HepG2 (cell line): ENCODE data around the gene MYO15A. TPM values are rescaled to one million over a fixed set of nuclear protein-coding genes. Genes with fewer than 3 reads are reported as not detected.

ENCODE experiments used
- DNMT1 ChIP-seq: sonication (generic); formaldehyde crosslinking; IDR thresholded peaks from 2 replicates; pipeline ENCODE4 v1.5.1; 2020; ENCODE audit warnings: mild to moderate bottlenecking, missing genetic modification reagents
- EZH2 ChIP-seq: conservative IDR thresholded peaks from 2 replicates; pipeline ENCODE4 v1.6.1; 2012; ENCODE audit warnings: mild to moderate bottlenecking, low read depth, low read length, moderate library complexity
- HOXA9 ChIP-seq: sonication (generic); formaldehyde crosslinking; IDR thresholded peaks from 2 replicates; pipeline ENCODE4 v1.8.1; 2022; ENCODE audit warnings: missing genetic modification reagents, mild to moderate bottlenecking, moderate library complexity, borderline replicate concordance
- HOXD1 ChIP-seq: sonication (generic); formaldehyde crosslinking; IDR thresholded peaks from 2 replicates; pipeline ENCODE4 v1.5.0; 2020; ENCODE audit warnings: missing genetic modification reagents
- KAT7 ChIP-seq: IDR thresholded peaks from 2 replicates; pipeline ENCODE4 v1.6.1; 2018; ENCODE audit warnings: borderline replicate concordance, missing compliant biosample characterization
- NAIF1 ChIP-seq: sonication (generic); formaldehyde crosslinking; IDR thresholded peaks from 2 replicates; pipeline ENCODE4 v1.5.0; 2020; ENCODE audit warnings: mild to moderate bottlenecking, missing genetic modification reagents, borderline replicate concordance
- NBN ChIP-seq: fragments of 450-650 bp; conservative IDR thresholded peaks from 2 replicates; pipeline ENCODE4 v1.6.1; 2017
- PLRG1 ChIP-seq: fragments of 450-650 bp; conservative IDR thresholded peaks from 2 replicates; pipeline ENCODE4 v1.6.1; 2016
- POLR2G ChIP-seq: fragments of 200-400 bp; formaldehyde crosslinking; IDR thresholded peaks from 2 replicates; pipeline ENCODE4 v1.6.1; 2018; ENCODE audit warnings: mild to moderate bottlenecking, low read depth, low read length, moderate library complexity
- RBM39 ChIP-seq: fragments of 200-400 bp; formaldehyde crosslinking; IDR thresholded peaks from one replicate; pipeline ENCODE4 v1.6.1; 2018; ENCODE audit warnings: antibody characterized with exemption, mild to moderate bottlenecking, low read depth, low read length; ENCODE audit not compliant: poor library complexity, severe bottlenecking
- RELA ChIP-seq: sonication (generic); formaldehyde crosslinking; IDR thresholded peaks from 2 replicates; pipeline ENCODE4 v1.4.0; 2020; ENCODE audit warnings: missing genetic modification reagents
- SRSF1 ChIP-seq: fragments of 200-400 bp; formaldehyde crosslinking; optimal IDR thresholded peaks from 2 replicates; pipeline ENCODE3; 2017; ENCODE audit warnings: mild to moderate bottlenecking, low read depth, low read length, moderate library complexity
- TEAD2 ChIP-seq: sonication (generic); formaldehyde crosslinking; IDR thresholded peaks from 2 replicates; pipeline ENCODE4 v1.9.0; 2021; ENCODE audit warnings: missing genetic modification reagents
- TRIM24 ChIP-seq: sonication (generic); formaldehyde crosslinking; IDR thresholded peaks from 2 replicates; pipeline ENCODE4 v1.8.0; 2022; ENCODE audit warnings: mild to moderate bottlenecking, missing genetic modification reagents
- ZNF263 ChIP-seq: sonication (generic); formaldehyde crosslinking; IDR thresholded peaks from 2 replicates; pipeline ENCODE4 v1.4.0; 2020; ENCODE audit warnings: missing genetic modification reagents
- ZNF264 ChIP-seq: sonication (generic); formaldehyde crosslinking; IDR thresholded peaks from 2 replicates; pipeline ENCODE4 v1.4.0; 2020; ENCODE audit warnings: missing genetic modification reagents
- ZNF292 ChIP-seq: sonication (generic); formaldehyde crosslinking; IDR thresholded peaks from 2 replicates; pipeline ENCODE4 v1.8.1; 2022; ENCODE audit warnings: mild to moderate bottlenecking, low read depth, missing genetic modification reagents, borderline replicate concordance
- ZNF598 ChIP-seq: sonication (generic); formaldehyde crosslinking; IDR thresholded peaks from 2 replicates; pipeline ENCODE4 v1.5.1; 2020; ENCODE audit warnings: mild to moderate bottlenecking, missing genetic modification reagents, borderline replicate concordance
- ZNF619 ChIP-seq: sonication (generic); formaldehyde crosslinking; IDR thresholded peaks from 2 replicates; pipeline ENCODE4 v1.4.0; 2020; ENCODE audit warnings: mild to moderate bottlenecking, missing genetic modification reagents
- ZNF720 ChIP-seq: sonication (generic); formaldehyde crosslinking; IDR thresholded peaks from 2 replicates; pipeline ENCODE4 v1.4.0; 2020; ENCODE audit warnings: missing genetic modification reagents
- ZNF839 ChIP-seq: sonication (generic); formaldehyde crosslinking; IDR thresholded peaks from 2 replicates; pipeline ENCODE4 v1.4.0; 2020; ENCODE audit warnings: missing genetic modification reagents, mild to moderate bottlenecking, borderline replicate concordance
- ZNF878 ChIP-seq: sonication (generic); formaldehyde crosslinking; IDR thresholded peaks from 2 replicates; pipeline ENCODE4 v1.8.1; 2023; ENCODE audit warnings: mild to moderate bottlenecking, missing genetic modification reagents, moderate library complexity
- polyA plus RNA-seq, 8 experiments: library from polyadenylated mRNA; depleted of rRNA in 3 of 8; stranded (reverse) in 7 of 8; unstranded in 1 of 8; fragments of >200 nt; fragmentation: Illumina TruSeq in 4 of 8; extraction: Trizol in 4 of 8; gene quantifications; 2 replicates each; pipeline versions ENCODE4 v1.2.1 to v1.2.3, GENCODE V29; 2011 to 2016; ENCODE audit warnings: low read depth in 4 of 8, missing spikeins in 1 of 8, mixed read lengths in 1 of 8; ENCODE audit not compliant: insufficient read depth in 1 of 8
- total RNA-seq, 5 experiments: library from RNA; depleted of rRNA; stranded (reverse); fragments of >200 nt; fragmentation: Illumina TruSeq; extraction: Trizol; gene quantifications; 2 replicates each; pipeline ENCODE4 v1.2.3, GENCODE V29; 2016; ENCODE audit warnings: low read depth in 1 of 5
- TF ChIP-seq, protein P1 (sequence below): sonication (generic); formaldehyde crosslinking; IDR thresholded peaks from 2 replicates; pipeline ENCODE4 v1.8.1; 2023; ENCODE audit warnings: mild to moderate bottlenecking, inconsistent platforms, moderate library complexity, missing genetic modification reagents, borderline replicate concordance
- TF ChIP-seq, protein P2 (sequence below): sonication (generic); formaldehyde crosslinking; IDR thresholded peaks from 2 replicates; pipeline ENCODE4 v1.4.0; 2020; ENCODE audit warnings: missing genetic modification reagents
- TF ChIP-seq, protein P3 (sequence below): sonication (generic); formaldehyde crosslinking; IDR thresholded peaks from 2 replicates; pipeline ENCODE4 v1.4.0; 2020; ENCODE audit warnings: missing genetic modification reagents
- TF ChIP-seq, protein P4 (sequence below): sonication (generic); formaldehyde crosslinking; IDR thresholded peaks from 2 replicates; pipeline ENCODE4 v1.5.0; 2020; ENCODE audit warnings: missing genetic modification reagents

The MYO15A gene
- total and polyA plus RNA-seq, 2 of the 13 experiments (the other 11 are each of a cell fraction or from before 2014, with no cell fraction given), result 0.07 to 0.20 TPM

DNA sequence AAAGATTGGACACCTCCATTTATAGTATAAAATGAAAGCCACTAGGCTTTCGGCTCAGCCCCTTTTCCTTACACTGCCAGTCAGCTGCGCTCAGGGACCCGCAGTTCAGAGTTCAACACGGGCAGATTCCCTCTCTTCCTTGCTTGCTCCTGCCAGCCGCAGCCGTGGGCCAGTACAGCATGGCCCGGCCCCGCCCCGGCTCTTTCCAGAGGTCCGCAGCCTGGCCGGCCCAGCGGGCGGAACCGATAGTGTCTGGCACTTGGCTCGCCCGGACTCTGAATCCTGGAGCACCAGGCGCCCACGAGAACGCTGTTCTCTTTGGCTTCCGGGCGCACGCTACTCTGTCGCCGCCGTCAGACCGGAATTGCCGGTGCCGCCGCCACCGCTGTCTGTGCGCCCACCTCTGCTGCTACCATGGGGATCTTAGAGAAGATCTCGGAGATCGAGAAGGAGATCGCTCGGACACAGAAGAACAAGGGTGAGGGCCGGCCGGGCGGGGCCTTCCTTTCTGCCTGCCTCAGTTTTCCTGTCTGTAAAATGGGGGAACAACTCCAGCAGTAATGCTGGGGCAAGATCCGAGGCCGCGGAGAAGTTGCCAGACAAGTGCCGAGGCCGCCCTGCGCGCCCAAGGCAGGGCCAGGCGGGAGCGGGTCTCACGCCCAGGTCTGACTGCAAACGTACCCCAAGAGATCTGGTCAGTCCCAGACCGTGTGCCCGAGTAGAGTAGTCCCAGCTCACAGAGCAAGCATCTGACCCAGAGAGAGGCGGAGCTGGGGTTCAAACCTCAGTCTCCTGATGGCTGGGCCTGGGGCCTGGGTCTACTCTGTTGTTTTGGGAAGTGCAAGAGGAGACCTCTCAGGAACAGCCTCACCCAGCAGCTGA is 20.7 kb upstream of the MYO15A start, which contains the start of gene DRG2 (continued):
- TF ChIP-seq ZNF598 (CRISPR knock-in tag), result peak; percentile 87
- TF ChIP-seq RBM39, result peak; percentile 96
- TF ChIP-seq PLRG1, result no peak
- TF ChIP-seq DNMT1 (CRISPR knock-in tag), result peak; percentile 81; the same call in 1 of the 2 replicates
- peak; percentile 94 for TF ChIP-seq HOXD1 (CRISPR knock-in tag)
- TF ChIP-seq KAT7 (CRISPR knock-in tag), result 0 out of 2 replicates have a peak, but pooled peaks have one; percentile 88
- TF ChIP-seq EZH2, result no peak
- peak; percentile 78; the same call in 1 of the 2 replicates for TF ChIP-seq RELA (CRISPR knock-in tag)
- peak; percentile 84 for TF ChIP-seq SRSF1
- TF ChIP-seq, protein P1, sequence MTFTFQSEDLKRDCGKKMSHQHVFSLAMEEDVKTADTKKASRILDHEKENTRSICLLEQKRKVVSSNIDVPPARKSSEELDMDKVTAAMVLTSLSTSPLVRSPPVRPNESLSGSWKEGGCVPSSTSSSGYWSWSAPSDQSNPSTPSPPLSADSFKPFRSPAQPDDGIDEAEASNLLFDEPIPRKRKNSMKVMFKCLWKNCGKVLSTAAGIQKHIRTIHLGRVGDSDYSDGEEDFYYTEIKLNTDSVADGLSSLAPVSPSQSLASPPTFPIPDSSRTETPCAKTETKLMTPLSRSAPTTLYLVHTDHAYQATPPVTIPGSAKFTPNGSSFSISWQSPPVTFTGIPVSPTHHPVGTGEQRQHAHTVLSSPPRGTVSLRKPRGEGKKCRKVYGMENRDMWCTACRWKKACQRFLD (CRISPR knock-in tag), result 0 out of 2 replicates have a peak, but pooled peaks have one; percentile 46
- TF ChIP-seq ZNF264, result peak; percentile 88
- TF ChIP-seq HOXA9 (CRISPR knock-in tag), result no peak
- peak; percentile 87 for TF ChIP-seq POLR2G
- TF ChIP-seq NBN, result no peak
- TF ChIP-seq, protein P2, sequence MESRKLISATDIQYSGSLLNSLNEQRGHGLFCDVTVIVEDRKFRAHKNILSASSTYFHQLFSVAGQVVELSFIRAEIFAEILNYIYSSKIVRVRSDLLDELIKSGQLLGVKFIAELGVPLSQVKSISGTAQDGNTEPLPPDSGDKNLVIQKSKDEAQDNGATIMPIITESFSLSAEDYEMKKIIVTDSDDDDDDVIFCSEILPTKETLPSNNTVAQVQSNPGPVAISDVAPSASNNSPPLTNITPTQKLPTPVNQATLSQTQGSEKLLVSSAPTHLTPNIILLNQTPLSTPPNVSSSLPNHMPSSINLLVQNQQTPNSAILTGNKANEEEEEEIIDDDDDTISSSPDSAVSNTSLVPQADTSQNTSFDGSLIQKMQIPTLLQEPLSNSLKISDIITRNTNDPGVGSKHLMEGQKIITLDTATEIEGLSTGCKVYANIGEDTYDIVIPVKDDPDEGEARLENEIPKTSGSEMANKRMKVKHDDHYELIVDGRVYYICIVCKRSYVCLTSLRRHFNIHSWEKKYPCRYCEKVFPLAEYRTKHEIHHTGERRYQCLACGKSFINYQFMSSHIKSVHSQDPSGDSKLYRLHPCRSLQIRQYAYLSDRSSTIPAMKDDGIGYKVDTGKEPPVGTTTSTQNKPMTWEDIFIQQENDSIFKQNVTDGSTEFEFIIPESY (CRISPR knock-in tag), result peak; percentile 79
- TF ChIP-seq TEAD2 (CRISPR knock-in tag), result no peak
- TF ChIP-seq, protein P3, sequence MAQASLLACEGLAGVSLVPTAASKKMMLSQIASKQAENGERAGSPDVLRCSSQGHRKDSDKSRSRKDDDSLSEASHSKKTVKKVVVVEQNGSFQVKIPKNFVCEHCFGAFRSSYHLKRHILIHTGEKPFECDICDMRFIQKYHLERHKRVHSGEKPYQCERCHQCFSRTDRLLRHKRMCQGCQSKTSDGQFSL (CRISPR knock-in tag), result peak; percentile 78; the same call in 1 of the 2 replicates
- TF ChIP-seq ZNF720, result peak; percentile 57; the same call in 1 of the 2 replicates
- TF ChIP-seq, protein P4, sequence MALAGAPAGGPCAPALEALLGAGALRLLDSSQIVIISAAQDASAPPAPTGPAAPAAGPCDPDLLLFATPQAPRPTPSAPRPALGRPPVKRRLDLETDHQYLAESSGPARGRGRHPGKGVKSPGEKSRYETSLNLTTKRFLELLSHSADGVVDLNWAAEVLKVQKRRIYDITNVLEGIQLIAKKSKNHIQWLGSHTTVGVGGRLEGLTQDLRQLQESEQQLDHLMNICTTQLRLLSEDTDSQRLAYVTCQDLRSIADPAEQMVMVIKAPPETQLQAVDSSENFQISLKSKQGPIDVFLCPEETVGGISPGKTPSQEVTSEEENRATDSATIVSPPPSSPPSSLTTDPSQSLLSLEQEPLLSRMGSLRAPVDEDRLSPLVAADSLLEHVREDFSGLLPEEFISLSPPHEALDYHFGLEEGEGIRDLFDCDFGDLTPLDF (CRISPR knock-in tag), result peak; percentile 71
- peak; percentile 91; the same call in 1 of the 2 replicates for TF ChIP-seq ZNF878 (CRISPR knock-in tag)
- TF ChIP-seq ZNF619 (CRISPR knock-in tag), result peak; percentile 94; the same call in 1 of the 2 replicates
- peak; percentile 85; the same call in 1 of the 2 replicates for TF ChIP-seq ZNF839 (CRISPR knock-in tag)
- peak; percentile 96; the same call in 1 of the 2 replicates for TF ChIP-seq ZNF292 (CRISPR knock-in tag)
- TF ChIP-seq ZNF263 (CRISPR knock-in tag), result peak; percentile 37; the same call in 1 of the 2 replicates
- TF ChIP-seq NAIF1 (CRISPR knock-in tag), result peak; percentile 87; the same call in 1 of the 2 replicates
- TF ChIP-seq TRIM24, result no peak
